ENCODE measurements around the gene ANTXRL. TPM values are rescaled to one million over a fixed set of nuclear protein-coding genes. Genes with fewer than 3 reads are reported as not detected.
"Not testable (repeated sequence)": the region's sequence is repeated elsewhere in the genome, so short reads cannot be mapped to it uniquely, and the experiment has no call there.

Gene ANTXRL
- total and polyA plus RNA-seq, 10 of the 15 experiments (the other 5 are each of a cell fraction or from before 2014, with no cell fraction given), result not detected

DNA sequence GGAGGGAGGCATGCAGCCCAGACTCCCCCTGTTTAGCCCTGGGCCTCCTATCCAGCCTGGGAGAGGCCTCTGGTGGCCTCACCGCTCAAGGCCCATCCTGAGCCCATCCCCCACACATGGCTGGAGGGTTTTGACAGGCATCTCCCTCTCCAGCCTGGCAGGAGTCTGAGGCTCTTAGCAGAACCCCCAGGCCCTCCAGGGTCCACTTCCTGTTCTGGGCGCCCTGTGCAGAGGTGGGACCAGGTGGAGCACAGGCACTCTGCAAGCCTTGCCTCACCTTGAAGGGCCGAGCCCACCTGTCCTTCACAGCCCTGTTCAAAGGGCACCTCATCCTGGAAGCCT, 13.5 kb downstream of the ANTXRL start:
- intact Hi-C loops (cut with micrococcal nuclease; ENCODE audit: unreplicated experiment); H3K9ac ChIP-seq (ENCODE audit: control insufficient read depth, insufficient read depth, low read length); H3K27me3 ChIP-seq (replicated peaks in 1 of 2; ENCODE audit: control insufficient read depth in 2 of 2, insufficient read depth in 2 of 2, low read length in 1 of 2); in situ Hi-C loops (cut with MboI); H3K4me2 ChIP-seq (ENCODE audit: control insufficient read depth, insufficient read depth); H2AFZ ChIP-seq (ENCODE audit: control insufficient read depth, low read depth, low read length); DNase-seq (ENCODE audit: low read depth, low spot score); ATAC-seq; POLR2A ChIA-PET; H3K27ac ChIP-seq (ENCODE audit: control insufficient read depth, insufficient read depth); FAIRE-seq; SMC1A ChIA-PET (ENCODE audit: uncharacterized antibody, unreplicated experiment); H3K9me3 ChIP-seq (replicated peaks; ENCODE audit: control insufficient read depth, insufficient read depth, low read length); H3K4me3 ChIP-seq; RAD21 ChIA-PET (ENCODE audit: unreplicated experiment); BruUV-seq (replicated peaks); H3K4me1 ChIP-seq (ENCODE audit: control insufficient read depth, insufficient read depth, low read length); CTCF ChIA-PET; H3K79me2 ChIP-seq (ENCODE audit: control insufficient read depth, insufficient read depth, low read length); H4K20me1 ChIP-seq (ENCODE audit: control insufficient read depth, insufficient read depth); H3K36me3 ChIP-seq (ENCODE audit: control insufficient read depth in 2 of 2, insufficient read depth in 2 of 2, low read length in 1 of 2): not testable (repeated sequence)
- WGBS (ENCODE audit: insufficient coverage, insufficient replicate concordance, low lambda C conversion rate, missing lambda C conversion rate), result 69% methylated on average over 3 of the region's 3 CpGs

DNA sequence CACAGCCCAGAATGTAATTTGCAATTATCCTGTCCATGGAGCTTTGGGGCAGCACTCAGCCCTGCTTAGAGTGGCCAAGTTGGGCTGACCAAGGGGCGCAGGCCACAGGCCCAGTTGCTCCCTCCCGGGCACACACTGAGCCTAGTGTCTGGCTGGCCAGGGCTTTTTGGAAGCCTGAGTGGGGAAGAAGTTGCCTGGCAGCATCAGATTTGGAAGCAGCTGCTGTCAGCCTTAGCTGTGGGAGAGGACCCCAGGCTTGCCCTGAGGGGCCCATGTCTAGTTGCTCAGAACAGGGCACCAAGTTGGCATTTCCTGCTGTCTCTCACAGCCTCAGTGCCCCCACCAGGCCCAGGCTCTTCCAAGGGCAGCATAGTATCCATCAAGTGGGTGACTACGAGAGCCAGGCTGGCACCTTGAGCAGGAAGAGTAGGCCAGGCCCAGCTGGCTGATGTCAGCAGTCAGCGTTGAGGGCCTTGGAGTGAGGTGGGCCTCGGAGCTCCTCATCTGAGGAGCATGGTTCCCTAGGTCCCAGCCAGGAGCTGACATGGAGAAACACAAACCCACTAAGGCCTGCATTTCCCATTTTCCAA, 14.4 kb downstream of the ANTXRL start:
- intact Hi-C loops (cut with micrococcal nuclease; ENCODE audit: unreplicated experiment) (no loop called here), in situ Hi-C loops (cut with MboI) (no loop called here)
- ATAC-seq, result no peak
- RAD21 ChIA-PET (ENCODE audit: unreplicated experiment), result no interaction called here
- POLR2A ChIA-PET, result no interaction called here
- FAIRE-seq, result no peak
- Histone ChIP-seq H3K27me3 (replicated peaks in 1 of 2; ENCODE audit: control insufficient read depth in 2 of 2, insufficient read depth in 2 of 2, low read length in 1 of 2) (no peaks in the 10 kb centered on the region; a peak in 1 of 4 replicates), H3K36me3 (ENCODE audit: control insufficient read depth in 2 of 2, insufficient read depth in 2 of 2, low read length in 1 of 2) (no peaks in the 10 kb centered on the region), H3K4me3 (no peak overlapping the region), H3K4me2 (ENCODE audit: control insufficient read depth, insufficient read depth) (no peak overlapping the region), H3K4me1 (ENCODE audit: control insufficient read depth, insufficient read depth, low read length) (peaks cover 7% of the 10 kb centered on the region), H4K20me1 (ENCODE audit: control insufficient read depth, insufficient read depth) (no peaks in the 10 kb centered on the region), H3K9me3 (replicated peaks; ENCODE audit: control insufficient read depth, insufficient read depth, low read length) (no peaks in the 10 kb centered on the region), H3K79me2 (ENCODE audit: control insufficient read depth, insufficient read depth, low read length) (no peaks in the 10 kb centered on the region), H2AFZ (ENCODE audit: control insufficient read depth, low read depth, low read length) (no peak overlapping the region), H3K27ac (ENCODE audit: control insufficient read depth, insufficient read depth) (no peak overlapping the region), H3K9ac (ENCODE audit: control insufficient read depth, insufficient read depth, low read length) (no peak overlapping the region)
- CTCF ChIA-PET, result no interaction called here
- SMC1A ChIA-PET (ENCODE audit: uncharacterized antibody, unreplicated experiment), result no interaction called here
- WGBS (ENCODE audit: insufficient coverage, insufficient replicate concordance, low lambda C conversion rate, missing lambda C conversion rate), result 49% methylated on average over 5 of the region's 5 CpGs
- no peak for TF ChIP-seq EZH2 (IDR thresholded peaks at IDR 0.05; ENCODE audit: borderline replicate concordance, control insufficient read depth, low read depth, low read length)
- no peak for TF ChIP-seq ATF7 (IDR thresholded peaks at IDR 0.05; ENCODE audit: low read depth)
- DNase-seq (ENCODE audit: low read depth, low spot score), result no peak
- no TSS peak for BruUV-seq (replicated peaks)
